ENCODE data around the gene FABP6.

Gene FABP6

DNA sequence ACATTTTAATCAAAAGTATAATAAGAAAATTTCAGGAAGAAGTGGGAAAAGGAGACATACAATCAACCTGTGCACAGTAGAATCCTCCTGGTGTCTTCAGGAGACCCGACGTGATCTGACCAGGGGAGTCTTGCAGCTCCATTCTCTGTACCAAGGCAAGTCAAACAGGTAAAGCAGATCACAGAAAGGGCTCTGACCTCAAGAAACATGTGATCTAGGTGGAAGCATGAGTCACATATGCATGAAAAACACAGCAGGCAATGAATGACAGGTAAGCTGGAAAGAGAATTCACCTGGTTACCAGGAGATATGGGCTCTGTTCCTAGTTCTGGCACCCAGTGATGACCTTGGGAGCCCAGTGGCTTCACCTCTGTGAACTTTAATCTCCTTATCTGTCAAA is 19.4 kb upstream of the FABP6 start:
- no peak for DNase-seq
- Histone ChIP-seq H3K27ac (ENCODE audit: low read length, poor library complexity, severe bottlenecking) (no peak overlapping the region), H3K27me3 (ENCODE audit: control insufficient read depth in 1 of 2, insufficient read depth in 1 of 2, low read length in 2 of 2) (peaks cover 0 to 15% of the 10 kb centered on the region in 2 experiments), H3K79me1 (replicated peaks; ENCODE audit: low read length, poor library complexity, severe bottlenecking) (no peaks in the 10 kb centered on the region), H4K91ac (ENCODE audit: low read length) (no peak overlapping the region), H2BK12ac (ENCODE audit: low read length in 2 of 2) (no peak overlapping the region), H3K36me3 (ENCODE audit: control insufficient read depth in 1 of 2, insufficient read depth in 2 of 2, low read depth in 1 of 2, low read length in 2 of 2) (no peaks in the 10 kb centered on the region), H3K4me2 (ENCODE audit: low read length, poor library complexity, severe bottlenecking) (no peak overlapping the region), H3K14ac (ENCODE audit: low read length in 2 of 2) (no peak overlapping the region), H2BK120ac (ENCODE audit: low read depth, low read length) (no peak overlapping the region), H3K4me3 (ENCODE audit: insufficient read depth in 1 of 2, low read depth in 1 of 2, low read length in 2 of 2) (no peak overlapping the region), H2BK15ac (ENCODE audit: low read depth, poor library complexity, severe bottlenecking) (no peak overlapping the region), H3K4me1 (ENCODE audit: control insufficient read depth, insufficient read depth, low read depth, low read length) (no peaks in the 10 kb centered on the region), H3K4ac (ENCODE audit: low read depth in 1 of 2, low read length in 2 of 2) (no peak overlapping the region), H3K9ac (ENCODE audit: low read length) (no peak overlapping the region), H2AFZ (ENCODE audit: low read depth, low read length) (no peak overlapping the region), H3K18ac (ENCODE audit: low read depth in 1 of 2, low read length in 2 of 2) (no peak overlapping the region), H3K23ac (ENCODE audit: low read length in 2 of 2) (no peak overlapping the region), H4K8ac (ENCODE audit: low read length) (no peak overlapping the region), H2AK5ac (ENCODE audit: low read length, severe bottlenecking) (no peak overlapping the region), H3K9me3 (ENCODE audit: control insufficient read depth, low read length) (no peaks in the 10 kb centered on the region), H2BK5ac (ENCODE audit: low read depth, low read length, poor library complexity, severe bottlenecking) (no peak overlapping the region)
- 92% methylated on average over 2 of the region's 2 CpGs for WGBS

DNA sequence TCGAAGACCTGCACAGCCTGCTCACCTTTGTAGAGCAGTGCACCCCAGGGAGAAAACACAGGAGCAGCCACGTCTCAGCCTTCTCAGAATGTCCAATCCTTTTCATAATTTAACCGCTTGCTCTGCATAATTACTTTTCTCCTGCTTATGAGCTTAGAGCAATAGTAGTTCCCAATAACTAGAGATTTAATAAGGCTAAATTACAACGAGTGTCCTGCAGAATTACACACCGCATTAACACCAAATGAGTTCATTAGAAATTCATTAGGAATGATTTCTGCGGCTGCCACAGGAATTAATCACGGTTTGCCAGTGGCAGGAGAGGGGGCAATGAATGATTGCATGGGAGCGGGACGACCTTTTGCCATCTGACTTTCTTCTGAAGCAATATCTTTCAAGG is 18.7 kb upstream of the FABP6 start:
- H3K27me3 ChIP-seq (ENCODE audit: control insufficient read depth in 1 of 2, insufficient read depth in 1 of 2, low read length in 2 of 2): peaks cover 0 to 15% of the 10 kb centered on the region in 2 experiments
- no peak overlapping the region for H2AFZ ChIP-seq (ENCODE audit: low read depth, low read length)
- H3K9ac ChIP-seq (ENCODE audit: low read length): no peak overlapping the region
- no peak overlapping the region for H3K4me3 ChIP-seq (ENCODE audit: insufficient read depth in 1 of 2, low read depth in 1 of 2, low read length in 2 of 2)
- H3K4me1 ChIP-seq (ENCODE audit: control insufficient read depth, insufficient read depth, low read depth, low read length): no peaks in the 10 kb centered on the region
- H2AK5ac ChIP-seq (ENCODE audit: low read length, severe bottlenecking): no peak overlapping the region
- H2BK120ac ChIP-seq (ENCODE audit: low read depth, low read length): no peak overlapping the region
- no peak overlapping the region for H4K91ac ChIP-seq (ENCODE audit: low read length)
- no peak overlapping the region for H2BK15ac ChIP-seq (ENCODE audit: low read depth, poor library complexity, severe bottlenecking)
- H3K23ac ChIP-seq (ENCODE audit: low read length in 2 of 2): no peak overlapping the region
- DNase-seq: no peak
- 90% methylated on average over 7 of the region's 9 CpGs for WGBS
- no peak overlapping the region for H3K27ac ChIP-seq (ENCODE audit: low read length, poor library complexity, severe bottlenecking)
- H2BK5ac ChIP-seq (ENCODE audit: low read depth, low read length, poor library complexity, severe bottlenecking): no peak overlapping the region
- no peak overlapping the region for H2BK12ac ChIP-seq (ENCODE audit: low read length in 2 of 2)
- no peak overlapping the region for H4K8ac ChIP-seq (ENCODE audit: low read length)
- no peak overlapping the region for H3K14ac ChIP-seq (ENCODE audit: low read length in 2 of 2)
- no peaks in the 10 kb centered on the region for H3K36me3 ChIP-seq (ENCODE audit: control insufficient read depth in 1 of 2, insufficient read depth in 2 of 2, low read depth in 1 of 2, low read length in 2 of 2)
- no peak overlapping the region for H3K4me2 ChIP-seq (ENCODE audit: low read length, poor library complexity, severe bottlenecking)
- no peak overlapping the region for H3K4ac ChIP-seq (ENCODE audit: low read depth in 1 of 2, low read length in 2 of 2)
- H3K9me3 ChIP-seq (ENCODE audit: control insufficient read depth, low read length): no peaks in the 10 kb centered on the region
- no peaks in the 10 kb centered on the region for H3K79me1 ChIP-seq (replicated peaks; ENCODE audit: low read length, poor library complexity, severe bottlenecking)
- no peak overlapping the region for H3K18ac ChIP-seq (ENCODE audit: low read depth in 1 of 2, low read length in 2 of 2)

DNA sequence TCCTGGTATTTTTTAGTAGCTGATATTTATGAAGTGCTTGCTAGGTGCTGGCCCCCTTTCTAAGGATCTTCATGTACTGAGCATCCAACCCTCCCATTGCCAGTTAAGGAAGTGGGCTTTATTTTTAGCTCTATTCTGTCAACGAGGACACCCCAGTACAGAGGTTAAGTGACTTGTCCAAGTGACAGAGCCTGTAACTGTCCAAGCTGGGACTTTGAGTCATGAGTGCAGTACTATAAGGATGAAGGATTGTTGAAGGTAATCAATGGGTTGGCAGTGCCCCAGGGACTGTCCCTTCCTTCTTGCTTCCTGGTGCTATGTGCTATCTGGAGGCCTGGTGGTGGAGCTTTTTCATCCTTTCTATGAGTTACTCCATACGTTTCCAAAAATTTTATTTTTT is 18.0 kb upstream of the FABP6 start:
- Histone ChIP-seq H3K23ac (ENCODE audit: low read length in 2 of 2) (no peak overlapping the region), H2BK12ac (ENCODE audit: low read length in 2 of 2) (no peak overlapping the region), H3K4me1 (ENCODE audit: control insufficient read depth, insufficient read depth, low read depth, low read length) (no peaks in the 10 kb centered on the region), H3K4me2 (ENCODE audit: low read length, poor library complexity, severe bottlenecking) (no peak overlapping the region), H3K27me3 (ENCODE audit: control insufficient read depth in 1 of 2, insufficient read depth in 1 of 2, low read length in 2 of 2) (peaks cover 0 to 15% of the 10 kb centered on the region in 2 experiments), H2AK5ac (ENCODE audit: low read length, severe bottlenecking) (no peak overlapping the region), H3K27ac (ENCODE audit: low read length, poor library complexity, severe bottlenecking) (no peak overlapping the region), H2BK120ac (ENCODE audit: low read depth, low read length) (no peak overlapping the region), H3K14ac (ENCODE audit: low read length in 2 of 2) (no peak overlapping the region), H2AFZ (ENCODE audit: low read depth, low read length) (no peak overlapping the region), H2BK5ac (ENCODE audit: low read depth, low read length, poor library complexity, severe bottlenecking) (no peak overlapping the region), H3K4ac (ENCODE audit: low read depth in 1 of 2, low read length in 2 of 2) (no peak overlapping the region), H3K9me3 (ENCODE audit: control insufficient read depth, low read length) (no peaks in the 10 kb centered on the region), H4K8ac (ENCODE audit: low read length) (no peak overlapping the region), H3K18ac (ENCODE audit: low read depth in 1 of 2, low read length in 2 of 2) (no peak overlapping the region), H4K91ac (ENCODE audit: low read length) (no peak overlapping the region), H3K36me3 (ENCODE audit: control insufficient read depth in 1 of 2, insufficient read depth in 2 of 2, low read depth in 1 of 2, low read length in 2 of 2) (no peaks in the 10 kb centered on the region), H2BK15ac (ENCODE audit: low read depth, poor library complexity, severe bottlenecking) (no peak overlapping the region), H3K9ac (ENCODE audit: low read length) (no peak overlapping the region), H3K79me1 (replicated peaks; ENCODE audit: low read length, poor library complexity, severe bottlenecking) (no peaks in the 10 kb centered on the region), H3K4me3 (ENCODE audit: insufficient read depth in 1 of 2, low read depth in 1 of 2, low read length in 2 of 2) (no peak overlapping the region)
- WGBS: 77% methylated on average over 2 of the region's 2 CpGs
- no peak for DNase-seq

DNA sequence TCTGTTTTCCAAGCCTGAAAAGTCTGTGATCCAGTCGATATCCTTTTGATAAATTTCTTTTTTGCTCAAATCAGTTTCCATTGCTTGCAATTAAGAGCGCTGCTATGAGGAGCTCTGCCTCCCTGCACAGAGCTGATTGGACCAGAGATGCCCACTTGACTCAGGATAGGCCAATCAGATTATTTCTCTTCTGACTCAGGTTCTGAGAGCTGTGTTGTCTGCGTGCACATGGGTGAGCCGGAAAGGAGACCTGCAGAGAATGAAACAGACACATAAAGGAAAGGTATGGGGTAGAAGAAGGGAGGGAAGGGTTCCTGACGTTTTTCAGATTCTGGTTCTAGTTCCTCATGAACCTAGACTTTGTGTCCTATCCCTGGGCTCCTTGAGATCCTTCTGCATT is 15.8 kb upstream of the FABP6 start:
- Histone ChIP-seq H2BK15ac (ENCODE audit: low read depth, poor library complexity, severe bottlenecking) (no peak overlapping the region), H3K4me3 (ENCODE audit: insufficient read depth in 1 of 2, low read depth in 1 of 2, low read length in 2 of 2) (no peak overlapping the region), H3K4me1 (ENCODE audit: control insufficient read depth, insufficient read depth, low read depth, low read length) (no peaks in the 10 kb centered on the region), H3K18ac (ENCODE audit: low read depth in 1 of 2, low read length in 2 of 2) (no peak overlapping the region), H3K4me2 (ENCODE audit: low read length, poor library complexity, severe bottlenecking) (no peak overlapping the region), H2BK120ac (ENCODE audit: low read depth, low read length) (no peak overlapping the region), H2BK5ac (ENCODE audit: low read depth, low read length, poor library complexity, severe bottlenecking) (no peak overlapping the region), H3K4ac (ENCODE audit: low read depth in 1 of 2, low read length in 2 of 2) (no peak overlapping the region), H2AK5ac (ENCODE audit: low read length, severe bottlenecking) (no peak overlapping the region), H2AFZ (ENCODE audit: low read depth, low read length) (no peak overlapping the region), H4K91ac (ENCODE audit: low read length) (no peak overlapping the region), H4K8ac (ENCODE audit: low read length) (no peak overlapping the region), H3K27me3 (ENCODE audit: control insufficient read depth in 1 of 2, insufficient read depth in 1 of 2, low read length in 2 of 2) (peaks cover 0 to 20% of the 10 kb centered on the region in 2 experiments), H3K9ac (ENCODE audit: low read length) (no peak overlapping the region), H3K14ac (ENCODE audit: low read length in 2 of 2) (no peak overlapping the region), H3K27ac (ENCODE audit: low read length, poor library complexity, severe bottlenecking) (no peak overlapping the region), H2BK12ac (ENCODE audit: low read length in 2 of 2) (no peak overlapping the region), H3K23ac (ENCODE audit: low read length in 2 of 2) (no peak overlapping the region), H3K79me1 (replicated peaks; ENCODE audit: low read length, poor library complexity, severe bottlenecking) (no peaks in the 10 kb centered on the region), H3K9me3 (ENCODE audit: control insufficient read depth, low read length) (no peaks in the 10 kb centered on the region), H3K36me3 (ENCODE audit: control insufficient read depth in 1 of 2, insufficient read depth in 2 of 2, low read depth in 1 of 2, low read length in 2 of 2) (no peaks in the 10 kb centered on the region)
- 80% methylated on average over 5 of the region's 5 CpGs for WGBS
- DNase-seq: no peak

All from mesenchymal stem cell (in vitro differentiated cells and primary cell).